GM06990 (cell line): ENCODE data around the gene B3GLCT.

Experiments used
- DNase-seq: peaks from one replicate; pipeline ENCODE4 v3.0.0-alpha.2; 2011; ENCODE audit not compliant: insufficient read length; ENCODE audit errors: extremely low read depth
- H3K27me3 ChIP-seq: replicated peaks from 2 replicates; pipeline ENCODE4 v1.6.0; 2011; ENCODE audit warnings: low read length; ENCODE audit not compliant: control insufficient read depth, insufficient read depth
- H3K36me3 ChIP-seq: 2 replicates; pipeline ENCODE4 v1.5.1; 2011; ENCODE audit warnings: low read length; ENCODE audit not compliant: control insufficient read depth, insufficient read depth
- H3K4me3 ChIP-seq: replicated peaks from 2 replicates; pipeline ENCODE4 v1.5.1; 2011; ENCODE audit warnings: low read depth, mild to moderate bottlenecking, control low read depth, low read length
- TF ChIP-seq, protein P1 (sequence below): IDR thresholded peaks from 2 replicates; pipeline ENCODE4 v1.5.1; 2011; ENCODE audit warnings: low read length, control low read depth, mild to moderate bottlenecking, inconsistent platforms; ENCODE audit not compliant: insufficient read depth, poor library complexity, severe bottlenecking

B3GLCT gene

DNA sequence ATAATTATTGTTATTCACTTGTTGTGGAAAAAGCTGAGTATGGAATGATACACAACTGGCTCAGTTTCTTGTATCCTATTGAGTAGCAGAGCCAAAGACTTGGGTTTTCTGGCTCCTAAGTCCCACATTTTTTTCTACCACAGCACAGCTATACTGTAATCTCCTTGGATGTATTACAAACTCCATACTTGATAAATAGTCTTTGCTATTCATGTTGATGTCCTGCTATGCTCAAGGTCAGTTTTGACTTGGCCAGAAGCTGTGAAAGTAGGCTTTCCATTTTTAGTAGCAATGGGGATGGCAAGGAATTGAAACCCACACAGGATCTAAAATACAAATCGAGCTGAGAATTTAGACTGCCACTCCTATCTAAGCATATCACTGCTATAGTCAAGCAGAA, 79.1 kb downstream of the B3GLCT start:
- Histone ChIP-seq H3K4me3 (no peak overlapping the region), H3K36me3 (no peaks in the 10 kb centered on the region), H3K27me3 (no peaks in the 10 kb centered on the region)
- DNase-seq: no peak
- TF ChIP-seq, protein P1, sequence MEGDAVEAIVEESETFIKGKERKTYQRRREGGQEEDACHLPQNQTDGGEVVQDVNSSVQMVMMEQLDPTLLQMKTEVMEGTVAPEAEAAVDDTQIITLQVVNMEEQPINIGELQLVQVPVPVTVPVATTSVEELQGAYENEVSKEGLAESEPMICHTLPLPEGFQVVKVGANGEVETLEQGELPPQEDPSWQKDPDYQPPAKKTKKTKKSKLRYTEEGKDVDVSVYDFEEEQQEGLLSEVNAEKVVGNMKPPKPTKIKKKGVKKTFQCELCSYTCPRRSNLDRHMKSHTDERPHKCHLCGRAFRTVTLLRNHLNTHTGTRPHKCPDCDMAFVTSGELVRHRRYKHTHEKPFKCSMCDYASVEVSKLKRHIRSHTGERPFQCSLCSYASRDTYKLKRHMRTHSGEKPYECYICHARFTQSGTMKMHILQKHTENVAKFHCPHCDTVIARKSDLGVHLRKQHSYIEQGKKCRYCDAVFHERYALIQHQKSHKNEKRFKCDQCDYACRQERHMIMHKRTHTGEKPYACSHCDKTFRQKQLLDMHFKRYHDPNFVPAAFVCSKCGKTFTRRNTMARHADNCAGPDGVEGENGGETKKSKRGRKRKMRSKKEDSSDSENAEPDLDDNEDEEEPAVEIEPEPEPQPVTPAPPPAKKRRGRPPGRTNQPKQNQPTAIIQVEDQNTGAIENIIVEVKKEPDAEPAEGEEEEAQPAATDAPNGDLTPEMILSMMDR: no peak

DNA sequence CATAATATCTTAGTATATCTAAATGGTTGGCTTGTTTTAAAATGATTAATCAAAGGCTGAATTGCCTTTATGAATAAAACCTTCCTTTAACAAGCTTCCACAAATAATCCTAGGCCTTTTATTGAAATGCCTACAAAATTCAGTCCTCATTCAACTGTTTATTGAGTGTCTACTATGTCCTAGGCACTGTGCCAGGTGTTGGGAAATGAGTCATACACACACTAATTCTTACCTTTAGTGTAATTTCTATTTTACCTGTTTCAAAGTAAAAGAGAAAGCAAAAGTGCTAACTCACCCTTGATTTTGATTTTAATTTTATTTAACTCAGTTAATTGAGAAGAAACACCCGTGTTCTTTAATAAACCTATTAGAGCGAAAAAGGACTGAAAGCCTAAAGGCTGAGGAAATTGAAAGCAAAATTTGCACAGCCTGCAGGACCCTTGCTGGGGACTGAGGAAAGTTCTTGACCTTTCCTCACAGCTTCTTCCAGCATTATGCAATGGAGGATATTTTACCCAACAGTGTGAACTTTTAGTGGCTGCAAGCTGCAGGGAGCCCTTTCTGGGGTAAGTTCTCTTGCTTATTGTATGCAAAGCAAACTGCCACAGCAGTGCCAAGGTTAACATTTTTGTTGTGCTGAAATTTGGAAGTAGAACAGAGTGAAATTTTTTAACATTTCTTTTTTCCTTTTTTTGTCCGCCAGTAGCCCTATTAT, 83.1 kb downstream of the B3GLCT start:
- TF ChIP-seq, protein P1: no peak

DNA sequence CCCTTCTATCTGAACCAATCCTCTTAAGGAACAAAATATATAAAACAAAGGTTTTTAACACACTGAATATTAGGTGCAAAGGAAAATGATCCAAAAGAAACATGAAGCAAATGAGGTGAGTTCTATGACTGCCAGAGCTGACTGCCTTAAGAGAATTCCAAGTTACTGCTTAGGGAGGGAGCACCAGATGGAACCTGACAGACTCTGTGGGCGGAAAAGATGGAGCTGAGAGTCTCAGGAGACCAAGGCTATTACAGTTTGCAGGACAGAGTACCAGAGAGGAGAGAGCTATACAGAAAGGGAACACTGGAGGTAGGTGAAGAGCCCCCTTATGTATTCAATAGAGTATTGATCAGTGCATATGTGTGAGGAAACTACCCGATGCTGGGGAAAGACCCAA, 87.2 kb downstream of the B3GLCT start:
- no peak for DNase-seq
- no peaks in the 10 kb centered on the region for H3K36me3 ChIP-seq
- TF ChIP-seq, protein P1: no peak

More for the DNA sequence above, 83.1 kb downstream of the B3GLCT start:
- no peak for DNase-seq
- H3K4me3 ChIP-seq: no peak overlapping the region
- no peaks in the 10 kb centered on the region for H3K36me3 ChIP-seq
- H3K27me3 ChIP-seq: no peaks in the 10 kb centered on the region

DNA sequence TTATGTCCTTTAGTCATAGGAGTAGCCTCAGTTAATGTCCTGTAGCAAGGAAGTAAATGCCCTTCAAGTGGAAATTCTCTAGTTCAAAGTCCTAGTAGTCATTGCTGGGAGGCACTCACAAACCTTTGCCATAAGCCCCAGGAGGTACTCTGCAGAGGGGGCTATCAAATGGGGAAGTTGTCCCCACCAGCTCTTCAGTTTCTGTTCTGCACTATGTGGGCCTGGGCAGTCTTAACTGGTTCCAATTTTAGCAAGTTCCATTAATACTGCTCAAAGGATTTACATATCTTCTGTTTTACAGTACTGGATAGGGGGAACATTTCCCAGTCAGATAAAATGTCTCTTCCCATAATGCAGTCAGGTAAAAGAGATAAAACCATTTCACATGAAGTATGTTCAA, 101.3 kb downstream of the B3GLCT start:
- H3K36me3 ChIP-seq: no peaks in the 10 kb centered on the region
- H3K27me3 ChIP-seq: no peaks in the 10 kb centered on the region
- TF ChIP-seq, protein P1: no peak
- no peak for DNase-seq
- H3K4me3 ChIP-seq: no peak overlapping the region

More for the DNA sequence above, 87.2 kb downstream of the B3GLCT start:
- Histone ChIP-seq H3K4me3 (no peak overlapping the region), H3K27me3 (no peaks in the 10 kb centered on the region)

DNA sequence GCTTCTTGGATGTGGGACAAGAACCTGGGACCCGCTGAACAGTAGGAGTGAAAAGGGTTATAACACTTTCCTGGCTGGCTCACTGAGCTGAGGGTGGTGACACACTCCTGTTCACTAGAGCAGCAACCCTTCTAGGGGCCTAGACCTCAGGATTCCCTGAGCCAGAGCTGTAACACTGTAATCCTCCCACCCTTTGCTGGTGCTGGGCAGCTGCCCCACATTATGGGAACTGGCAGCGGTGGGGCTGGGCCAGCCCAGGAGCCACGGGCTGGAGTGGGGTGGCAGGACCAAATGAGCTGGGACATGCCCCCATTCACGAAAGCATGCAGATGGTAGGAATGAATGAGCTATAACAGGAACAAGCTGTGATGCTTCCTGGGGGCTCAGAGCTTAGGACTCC, 110.6 kb downstream of the B3GLCT start:
- H3K36me3 ChIP-seq: no peaks in the 10 kb centered on the region
- H3K4me3 ChIP-seq: no peak overlapping the region
- TF ChIP-seq, protein P1: no peak
- no peaks in the 10 kb centered on the region for H3K27me3 ChIP-seq
- DNase-seq: no peak

DNA sequence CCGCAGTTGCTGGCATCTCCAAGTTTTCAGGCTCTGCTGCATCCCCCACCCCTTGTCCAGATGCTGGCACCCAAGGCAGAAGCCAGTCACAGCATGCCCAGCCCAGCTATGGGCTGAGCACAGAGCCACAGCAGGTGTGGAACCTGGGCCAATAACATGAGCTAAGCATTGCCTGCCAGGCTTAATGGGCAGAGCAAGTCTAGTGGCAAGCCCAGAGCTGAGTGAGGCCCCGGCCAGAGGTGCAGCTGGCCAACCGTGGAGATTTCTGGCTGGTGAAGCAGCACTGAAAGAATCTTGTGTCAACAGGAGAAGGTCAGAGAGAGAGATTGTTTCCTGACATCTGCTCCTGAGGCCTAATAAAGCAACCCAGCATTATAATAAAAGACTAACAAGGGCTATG, 111.0 kb downstream of the B3GLCT start:
- TF ChIP-seq, protein P1: no peak
- no peak overlapping the region for H3K4me3 ChIP-seq
- H3K27me3 ChIP-seq: no peaks in the 10 kb centered on the region
- no peaks in the 10 kb centered on the region for H3K36me3 ChIP-seq
- no peak for DNase-seq
